ENCODE measurements around the gene AP1M1. TPM values are rescaled to one million over a fixed set of nuclear protein-coding genes. Genes with fewer than 3 reads are reported as not detected.

Gene AP1M1
- total RNA-seq, 1 experiment from 2014 or later, result 43.3 TPM

DNA sequence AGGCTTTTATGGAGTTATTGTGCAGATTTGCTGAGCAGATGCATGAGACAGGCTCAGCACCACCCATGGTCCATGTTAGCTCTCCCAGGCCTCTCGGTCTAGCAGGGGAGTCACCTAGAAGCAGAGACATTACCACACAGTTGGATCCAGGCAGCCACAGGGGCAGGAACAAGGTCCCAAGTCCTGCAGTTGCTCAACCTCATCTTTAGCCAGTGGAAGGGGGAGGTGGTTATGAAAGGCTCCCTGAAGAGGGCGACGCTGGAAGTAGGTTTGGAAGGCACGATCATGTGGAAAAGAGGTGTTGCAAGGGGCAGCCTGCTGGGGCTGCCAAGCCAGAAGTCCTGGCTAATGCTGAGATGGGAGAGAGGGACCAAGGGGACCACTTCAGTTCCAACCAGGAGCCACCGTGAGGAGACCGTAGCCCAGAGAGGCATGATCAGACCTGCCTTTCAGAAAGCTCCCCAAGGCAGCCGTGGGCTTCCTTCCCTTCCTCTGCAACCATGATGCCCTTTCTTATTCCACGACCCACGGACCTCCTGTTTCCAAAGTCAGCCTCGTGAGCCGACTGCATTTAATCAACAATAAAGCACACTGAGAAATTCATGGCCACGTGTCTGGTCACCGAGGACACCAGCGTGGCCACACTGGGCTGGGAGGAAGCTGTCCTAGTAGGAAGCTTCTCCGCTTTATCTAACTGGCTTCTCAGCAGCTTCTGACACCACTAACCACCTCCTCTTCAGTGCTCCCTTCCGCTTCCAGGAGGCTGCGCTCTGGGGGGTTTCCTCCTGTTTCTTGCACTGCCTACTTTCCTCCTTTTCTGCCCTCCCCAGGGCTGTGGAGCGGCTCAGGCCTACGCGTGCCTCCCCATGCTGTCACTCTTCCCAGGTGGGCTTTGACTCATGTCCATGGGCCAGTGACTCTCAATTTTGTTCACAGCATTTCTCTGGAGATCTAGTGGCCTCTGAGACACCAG lies 2.6 kb downstream of the AP1M1 start:
- H4K20me1 ChIP-seq (ENCODE audit: insufficient read depth, low read depth, low read length), result peaks cover 3% of the 10 kb centered on the region; the same call in 1 of the 2 replicates
- peaks cover 23% of the 10 kb centered on the region for H3K4me1 ChIP-seq (ENCODE audit: low read length)
- no peaks in the 10 kb centered on the region for H3K27me3 ChIP-seq (ENCODE audit: low read length)
- H3K9me3 ChIP-seq (ENCODE audit: low read length), result no peaks in the 10 kb centered on the region
- no peak overlapping the region for H3K4me3 ChIP-seq (ENCODE audit: low read length)
- no peak overlapping the region for H3K4me2 ChIP-seq (ENCODE audit: low read depth, low read length, poor library complexity, severe bottlenecking)
- peaks cover 44% of the 10 kb centered on the region for H3K79me2 ChIP-seq (ENCODE audit: low read length)
- 0 out of 2 replicates have a peak, but pooled peaks cover 3% of the 10 kb centered on the region for H3K36me3 ChIP-seq (ENCODE audit: insufficient read depth, low read length)
- H2AFZ ChIP-seq (ENCODE audit: low read length), result no peak overlapping the region
- no peaks in the 10 kb centered on the region for H3K9me2 ChIP-seq (replicated peaks; ENCODE audit: insufficient read depth, low read length)
- no peak overlapping the region for H3K9ac ChIP-seq (ENCODE audit: low read length)
- no peak for DNase-seq
- no peak overlapping the region for H3K27ac ChIP-seq (ENCODE audit: low read length)

DNA sequence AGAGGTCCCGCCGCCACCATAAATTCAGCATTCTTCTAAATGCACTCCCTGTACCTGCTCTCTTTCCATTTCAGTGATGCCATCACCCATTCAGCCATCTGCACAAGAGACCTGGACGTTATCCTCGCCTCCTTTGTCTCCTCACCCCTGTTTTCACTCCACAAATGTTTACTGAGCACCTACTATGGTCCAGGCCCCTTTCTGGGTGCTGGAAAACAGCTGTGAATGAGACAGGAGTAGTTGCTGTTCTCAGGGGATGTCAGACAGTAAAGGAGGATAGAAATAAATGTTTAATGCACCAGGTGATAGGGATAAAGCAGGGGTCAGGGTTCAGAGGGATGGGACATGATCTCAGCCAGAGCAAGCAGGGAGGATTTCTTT lies 3.3 kb downstream of the AP1M1 start:
- Histone ChIP-seq H3K27ac (ENCODE audit: low read length) (no peak overlapping the region), H3K4me2 (ENCODE audit: low read depth, low read length, poor library complexity, severe bottlenecking) (no peak overlapping the region), H3K27me3 (ENCODE audit: low read length) (no peaks in the 10 kb centered on the region), H3K4me1 (ENCODE audit: low read length) (peaks cover 20% of the 10 kb centered on the region), H4K20me1 (ENCODE audit: insufficient read depth, low read depth, low read length) (peaks cover 3% of the 10 kb centered on the region; the same call in 1 of the 2 replicates), H2AFZ (ENCODE audit: low read length) (no peak overlapping the region), H3K4me3 (ENCODE audit: low read length) (no peak overlapping the region), H3K36me3 (ENCODE audit: insufficient read depth, low read length) (0 out of 2 replicates have a peak, but pooled peaks cover 3% of the 10 kb centered on the region), H3K9ac (ENCODE audit: low read length) (no peak overlapping the region), H3K9me3 (ENCODE audit: low read length) (no peaks in the 10 kb centered on the region), H3K79me2 (ENCODE audit: low read length) (peaks cover 44% of the 10 kb centered on the region), H3K9me2 (replicated peaks; ENCODE audit: insufficient read depth, low read length) (no peaks in the 10 kb centered on the region)
- DNase-seq, result no peak

DNA sequence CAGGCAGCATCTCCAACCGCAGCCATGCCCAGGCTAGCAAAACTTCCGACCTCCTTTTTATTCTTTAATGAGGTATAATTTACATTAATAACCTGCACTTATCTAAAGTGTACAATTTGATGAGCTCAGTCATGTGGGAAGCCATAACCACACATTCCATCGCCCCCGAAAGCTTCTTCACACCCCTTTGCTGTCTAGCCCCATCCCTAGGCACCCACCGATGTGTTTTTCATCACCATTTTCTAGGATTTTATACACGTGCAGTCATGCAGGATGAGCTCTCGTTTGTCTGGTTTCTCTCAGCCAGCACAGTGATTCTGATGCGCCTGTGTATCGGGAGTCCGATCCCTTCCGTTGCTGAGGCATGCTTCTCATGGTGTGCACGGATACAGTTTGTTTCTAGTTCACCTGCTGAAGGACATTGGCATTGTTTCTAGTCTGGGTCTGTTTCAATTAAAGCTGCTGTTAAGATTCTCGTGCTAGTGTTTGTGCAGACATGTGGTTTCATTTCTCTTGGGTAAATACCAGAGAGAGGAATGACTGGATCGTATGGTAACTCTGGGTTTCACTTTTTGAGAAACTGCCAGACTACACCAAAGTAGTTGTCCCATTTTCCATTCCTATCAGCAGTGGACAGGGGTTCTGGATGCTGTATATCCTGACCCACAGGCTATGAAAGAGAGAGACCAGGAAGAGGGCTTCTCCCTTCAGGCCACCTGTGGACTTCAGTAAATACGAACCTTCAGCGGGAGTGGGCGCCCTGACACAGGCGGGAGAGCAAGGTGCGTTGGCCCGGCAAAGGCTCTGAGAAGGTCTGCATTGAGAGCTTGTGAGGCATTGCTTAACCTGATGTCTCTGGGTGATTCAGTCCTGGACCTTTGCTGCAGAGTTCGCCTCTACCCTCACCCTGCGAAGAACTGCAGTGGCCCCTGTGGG lies 4.9 kb downstream of the AP1M1 start:
- Histone ChIP-seq H3K9ac (ENCODE audit: low read length) (no peak overlapping the region), H3K9me2 (replicated peaks; ENCODE audit: insufficient read depth, low read length) (no peaks in the 10 kb centered on the region), H3K27ac (ENCODE audit: low read length) (no peak overlapping the region), H2AFZ (ENCODE audit: low read length) (no peak overlapping the region), H3K79me2 (ENCODE audit: low read length) (peaks cover 44% of the 10 kb centered on the region), H4K20me1 (ENCODE audit: insufficient read depth, low read depth, low read length) (peaks cover 3% of the 10 kb centered on the region; the same call in 1 of the 2 replicates), H3K4me2 (ENCODE audit: low read depth, low read length, poor library complexity, severe bottlenecking) (no peak overlapping the region), H3K4me1 (ENCODE audit: low read length) (peaks cover 10% of the 10 kb centered on the region), H3K27me3 (ENCODE audit: low read length) (no peaks in the 10 kb centered on the region), H3K4me3 (ENCODE audit: low read length) (no peak overlapping the region), H3K36me3 (ENCODE audit: insufficient read depth, low read length) (0 out of 2 replicates have a peak, but pooled peaks cover 3% of the 10 kb centered on the region), H3K9me3 (ENCODE audit: low read length) (no peaks in the 10 kb centered on the region)
- no peak for DNase-seq

DNA sequence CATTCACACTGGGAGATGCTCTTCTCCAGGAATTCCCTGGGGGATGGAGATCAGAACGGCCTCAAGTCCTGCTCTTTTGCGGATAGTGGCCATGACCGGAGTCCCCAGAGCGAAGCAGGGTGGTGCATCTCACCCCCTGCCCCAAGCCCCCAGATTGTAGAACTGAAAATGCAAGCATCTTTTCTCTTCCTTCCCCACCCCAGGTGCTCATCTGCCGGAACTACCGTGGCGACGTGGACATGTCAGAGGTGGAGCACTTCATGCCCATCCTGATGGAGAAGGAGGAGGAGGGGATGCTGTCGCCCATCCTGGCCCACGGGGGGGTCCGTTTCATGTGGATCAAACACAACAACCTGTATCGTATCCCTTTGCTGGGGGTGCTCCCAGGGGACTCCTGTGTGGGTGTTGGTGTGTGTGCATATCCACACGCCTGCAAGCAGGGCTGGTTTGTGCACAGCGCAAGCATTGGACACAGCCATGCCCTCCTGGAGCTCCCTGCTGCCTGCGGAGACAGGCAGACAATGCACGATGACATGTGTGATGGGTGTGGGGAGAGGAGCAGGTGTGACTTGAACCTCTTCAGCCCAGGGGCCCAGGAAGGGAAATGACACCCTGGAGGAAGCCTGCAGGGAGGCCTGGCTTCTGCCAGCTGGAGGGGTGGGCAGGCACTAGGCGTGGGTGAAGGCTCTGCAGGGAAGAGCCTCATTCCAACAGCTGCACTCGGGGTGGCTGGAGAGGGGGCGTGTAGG lies 5.7 kb downstream of the AP1M1 start:
- no peak for DNase-seq
- Histone ChIP-seq H2AFZ (ENCODE audit: low read length) (no peak overlapping the region), H3K9ac (ENCODE audit: low read length) (no peak overlapping the region), H3K4me1 (ENCODE audit: low read length) (peaks cover 9% of the 10 kb centered on the region), H3K79me2 (ENCODE audit: low read length) (peaks cover 37% of the 10 kb centered on the region), H3K9me2 (replicated peaks; ENCODE audit: insufficient read depth, low read length) (no peaks in the 10 kb centered on the region), H3K27ac (ENCODE audit: low read length) (no peak overlapping the region), H3K9me3 (ENCODE audit: low read length) (no peaks in the 10 kb centered on the region), H3K4me2 (ENCODE audit: low read depth, low read length, poor library complexity, severe bottlenecking) (no peak overlapping the region), H3K36me3 (ENCODE audit: insufficient read depth, low read length) (0 out of 2 replicates have a peak, but pooled peaks cover 3% of the 10 kb centered on the region), H3K27me3 (ENCODE audit: low read length) (no peaks in the 10 kb centered on the region), H3K4me3 (ENCODE audit: low read length) (no peak overlapping the region), H4K20me1 (ENCODE audit: insufficient read depth, low read depth, low read length) (peaks cover 3% of the 10 kb centered on the region; the same call in 1 of the 2 replicates)

DNA sequence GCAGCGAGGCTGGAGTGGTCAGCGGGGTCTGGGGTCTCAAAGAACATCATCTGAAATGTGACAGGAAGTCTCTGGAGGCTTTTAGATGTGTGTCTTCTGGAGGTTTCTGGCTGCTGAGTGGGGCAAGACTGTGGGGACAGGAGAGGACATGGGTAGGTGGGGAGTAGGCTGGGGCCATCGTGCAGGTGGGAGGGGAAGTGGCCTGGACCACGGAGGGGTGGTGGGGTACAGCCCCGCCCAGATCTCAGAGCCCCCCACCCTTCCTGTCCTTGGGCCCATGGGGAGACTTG lies 6.2 kb downstream of the AP1M1 start:
- 0 out of 2 replicates have a peak, but pooled peaks cover 4% of the 10 kb centered on the region for H3K36me3 ChIP-seq (ENCODE audit: insufficient read depth, low read length)
- no peak overlapping the region for H3K9ac ChIP-seq (ENCODE audit: low read length)
- peaks cover 32% of the 10 kb centered on the region for H3K79me2 ChIP-seq (ENCODE audit: low read length)
- no peaks in the 10 kb centered on the region for H3K9me3 ChIP-seq (ENCODE audit: low read length)
- H3K4me1 ChIP-seq (ENCODE audit: low read length), result peaks cover 4% of the 10 kb centered on the region
- no peak overlapping the region for H3K4me3 ChIP-seq (ENCODE audit: low read length)
- no peak overlapping the region for H3K4me2 ChIP-seq (ENCODE audit: low read depth, low read length, poor library complexity, severe bottlenecking)
- no peak overlapping the region for H3K27ac ChIP-seq (ENCODE audit: low read length)
- no peak for DNase-seq
- no peak overlapping the region for H2AFZ ChIP-seq (ENCODE audit: low read length)
- no peaks in the 10 kb centered on the region for H3K27me3 ChIP-seq (ENCODE audit: low read length)
- H4K20me1 ChIP-seq (ENCODE audit: insufficient read depth, low read depth, low read length), result peaks cover 3% of the 10 kb centered on the region; the same call in 1 of the 2 replicates
- no peaks in the 10 kb centered on the region for H3K9me2 ChIP-seq (replicated peaks; ENCODE audit: insufficient read depth, low read length)

DNA sequence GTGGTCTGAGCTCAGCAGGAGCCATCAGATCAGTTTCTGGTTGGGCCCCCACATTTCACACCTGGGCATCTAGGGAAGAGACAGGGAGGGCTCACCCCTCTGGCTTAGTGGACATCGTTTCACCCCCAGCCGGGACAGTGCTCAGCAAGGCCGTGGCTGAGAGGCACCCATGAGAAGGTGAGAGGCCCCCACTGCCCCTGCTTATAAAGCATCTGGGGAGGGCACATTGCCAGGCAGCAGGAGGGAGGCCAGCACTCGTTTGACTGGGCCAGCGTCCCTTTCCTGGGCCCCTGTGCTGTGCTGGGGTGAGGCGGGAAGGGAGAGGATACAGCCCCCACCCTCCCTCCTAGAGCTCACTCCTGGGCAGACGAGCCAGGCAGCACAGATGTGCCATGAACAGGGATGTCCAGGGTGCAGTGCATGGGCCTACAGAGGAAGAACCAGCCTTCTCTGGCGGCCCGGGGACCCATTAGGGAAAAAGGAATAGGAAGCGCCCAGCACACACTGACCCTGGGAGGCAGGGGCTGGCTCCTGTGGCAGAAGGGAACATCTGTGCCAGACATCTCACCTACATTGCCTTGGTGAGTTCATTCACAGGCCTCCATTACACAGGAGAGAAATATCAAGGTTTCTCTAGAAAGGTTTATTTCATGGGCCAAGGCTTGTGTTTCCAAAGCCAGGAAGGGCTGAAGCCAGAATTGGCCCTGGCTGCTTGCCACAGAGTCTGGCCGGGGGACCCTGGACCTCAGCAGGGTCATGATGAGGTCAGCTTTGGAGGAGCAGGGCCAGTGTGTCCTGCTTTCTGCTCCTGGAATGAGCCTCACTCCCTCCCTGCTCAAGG lies 7.7 kb downstream of the AP1M1 start:
- H3K36me3 ChIP-seq (ENCODE audit: insufficient read depth, low read length), result peaks cover 10% of the 10 kb centered on the region

DNA sequence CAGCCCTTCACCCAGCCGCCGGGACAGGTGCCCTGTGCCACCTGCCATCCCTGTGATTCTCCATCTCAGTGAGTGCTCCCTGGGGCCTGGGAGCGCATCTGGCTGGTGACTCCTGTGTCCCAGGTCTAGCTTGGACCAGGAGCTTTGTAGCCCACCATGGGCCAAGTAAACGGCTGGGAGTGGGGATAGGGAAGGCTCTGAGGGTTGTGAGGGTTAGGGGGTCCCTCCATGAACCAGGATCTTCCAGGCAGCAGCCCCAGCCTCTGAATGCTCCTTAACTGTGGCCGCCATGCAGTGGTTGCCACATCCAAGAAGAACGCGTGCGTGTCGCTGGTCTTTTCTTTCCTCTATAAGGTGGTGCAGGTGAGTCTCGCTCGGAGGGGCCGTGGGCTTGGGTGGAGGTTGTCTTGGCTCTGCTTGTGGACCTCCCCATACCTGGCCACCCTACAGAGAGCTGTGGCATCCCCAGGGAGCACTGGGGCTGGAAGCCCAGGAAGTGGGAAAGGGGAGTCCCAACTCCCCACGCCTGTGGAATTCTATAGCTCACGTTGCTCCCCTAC lies 8.4 kb downstream of the AP1M1 start:
- H3K79me2 ChIP-seq (ENCODE audit: low read length), result peaks cover 10% of the 10 kb centered on the region
- no peaks in the 10 kb centered on the region for H3K27me3 ChIP-seq (ENCODE audit: low read length)
- H3K27ac ChIP-seq (ENCODE audit: low read length), result no peak overlapping the region
- H3K4me1 ChIP-seq (ENCODE audit: low read length), result no peaks in the 10 kb centered on the region
- H3K36me3 ChIP-seq (ENCODE audit: insufficient read depth, low read length), result peaks cover 12% of the 10 kb centered on the region
- H3K4me2 ChIP-seq (ENCODE audit: low read depth, low read length, poor library complexity, severe bottlenecking), result no peak overlapping the region
- H3K9ac ChIP-seq (ENCODE audit: low read length), result no peak overlapping the region
- 0 out of 2 replicates have a peak, but pooled peaks cover 3% of the 10 kb centered on the region for H4K20me1 ChIP-seq (ENCODE audit: insufficient read depth, low read depth, low read length)
- H3K4me3 ChIP-seq (ENCODE audit: low read length), result no peak overlapping the region
- H2AFZ ChIP-seq (ENCODE audit: low read length), result no peak overlapping the region
- no peak for DNase-seq
- H3K9me2 ChIP-seq (replicated peaks; ENCODE audit: insufficient read depth, low read length), result no peaks in the 10 kb centered on the region
- H3K9me3 ChIP-seq (ENCODE audit: low read length), result no peaks in the 10 kb centered on the region

More for the DNA sequence above, 7.7 kb downstream of the AP1M1 start:
- Histone ChIP-seq H3K4me2 (ENCODE audit: low read depth, low read length, poor library complexity, severe bottlenecking) (no peak overlapping the region), H4K20me1 (ENCODE audit: insufficient read depth, low read depth, low read length) (0 out of 2 replicates have a peak, but pooled peaks cover 3% of the 10 kb centered on the region), H3K27ac (ENCODE audit: low read length) (no peak overlapping the region), H3K9me3 (ENCODE audit: low read length) (no peaks in the 10 kb centered on the region), H3K4me3 (ENCODE audit: low read length) (no peak overlapping the region), H3K9ac (ENCODE audit: low read length) (no peak overlapping the region), H2AFZ (ENCODE audit: low read length) (no peak overlapping the region), H3K9me2 (replicated peaks; ENCODE audit: insufficient read depth, low read length) (no peaks in the 10 kb centered on the region), H3K4me1 (ENCODE audit: low read length) (no peaks in the 10 kb centered on the region), H3K79me2 (ENCODE audit: low read length) (peaks cover 17% of the 10 kb centered on the region), H3K27me3 (ENCODE audit: low read length) (no peaks in the 10 kb centered on the region)
- DNase-seq, result no peak
